Mucosa of stomach (tissue), 1 donor: ENCODE results near the gene FAM163A.
A peak's percentile ranks its signal among the peaks of the same experiment; 100 is the strongest.
"Not testable (repeated sequence)": the region's sequence is repeated elsewhere in the genome, so short reads cannot be mapped to it uniquely, and the experiment has no call there.

Source experiments
- H3K27me3 ChIP-seq: one replicate; pipeline ENCODE4 v1.7.0; 2013; ENCODE audit warnings: mild to moderate bottlenecking, low read length; ENCODE audit not compliant: control insufficient read depth, insufficient read depth
- H3K36me3 ChIP-seq: one replicate; pipeline ENCODE4 v1.7.0; 2013; ENCODE audit warnings: low read length; ENCODE audit not compliant: control insufficient read depth, insufficient read depth
- H3K4me1 ChIP-seq: one replicate; pipeline ENCODE4 v1.7.0; 2013; ENCODE audit warnings: mild to moderate bottlenecking, low read length; ENCODE audit not compliant: control insufficient read depth, insufficient read depth
- H3K4me3 ChIP-seq: one replicate; pipeline ENCODE4 v1.7.0; 2013; ENCODE audit warnings: low read length
- H3K9ac ChIP-seq: one replicate; pipeline ENCODE4 v1.7.0; 2013; ENCODE audit warnings: mild to moderate bottlenecking, low read length, moderate library complexity
- H3K9me3 ChIP-seq: one replicate; pipeline ENCODE4 v1.7.0; 2013; ENCODE audit warnings: mild to moderate bottlenecking, low read length, moderate library complexity; ENCODE audit not compliant: control insufficient read depth
- donor health status: Pancreatic carcinoma.

FAM163A gene

DNA sequence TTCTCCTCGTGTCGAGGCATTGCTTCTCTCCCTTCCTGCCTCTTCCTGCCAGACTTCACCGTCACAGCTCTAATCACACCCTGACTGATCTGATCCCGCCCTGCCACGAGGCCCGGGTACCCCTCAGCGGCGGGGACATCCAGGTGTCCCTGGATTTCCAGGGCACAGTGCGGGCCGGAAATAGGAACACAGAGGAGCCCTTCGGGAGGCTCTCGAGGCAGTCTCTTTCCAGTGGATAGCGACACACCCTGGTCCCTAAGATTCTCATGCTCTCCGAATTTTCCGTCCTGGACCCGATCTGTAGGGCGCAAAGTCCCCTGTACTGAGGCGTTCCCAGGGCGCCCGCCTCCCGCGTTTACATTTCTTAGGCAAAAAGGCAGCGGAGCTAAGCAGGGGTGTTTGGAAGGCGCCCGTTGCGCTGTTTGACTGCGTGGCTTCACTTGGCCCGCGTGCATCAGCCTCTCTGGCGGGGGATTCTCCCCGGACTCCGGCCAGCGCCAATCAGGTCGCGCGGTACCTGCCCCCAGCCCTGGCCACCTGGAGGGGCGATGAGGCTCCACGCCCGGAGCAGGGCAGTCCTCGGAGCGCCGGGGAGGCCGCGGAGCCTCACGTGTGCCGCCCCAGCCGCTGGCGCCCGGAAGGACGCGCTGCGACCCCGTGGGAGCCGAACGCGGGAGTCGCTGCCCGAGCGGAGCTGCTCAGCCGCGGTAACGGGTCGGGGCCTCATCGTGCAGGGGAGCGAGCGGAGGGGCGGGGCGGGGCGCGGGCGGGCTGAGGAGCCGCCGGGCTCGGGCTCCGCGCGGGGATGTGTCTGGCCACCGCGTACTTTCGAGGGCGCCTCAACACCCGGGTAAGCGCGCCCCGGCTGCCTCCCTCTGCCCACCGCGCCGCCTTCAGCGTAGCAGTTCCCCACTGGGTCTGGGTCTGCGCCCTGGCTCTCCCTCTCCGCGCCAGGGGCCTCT lies at the start of gene FAM163A:
Gene FAM163A (plus strand): TSS at position 575 of the 962 bp plus-strand sequence. CDS start 69,807 bp downstream, outside the sequence.
- H3K4me1 ChIP-seq = peaks cover 9% of the 10 kb centered on the region
- H3K9ac ChIP-seq = no peak within 1 kb of the TSS
- no peaks in the 10 kb centered on the region for H3K36me3 ChIP-seq
- H3K4me3 ChIP-seq = no peak within 1 kb of the TSS
- peaks cover 60% of the 10 kb centered on the region for H3K27me3 ChIP-seq
- H3K9me3 ChIP-seq = no peaks in the 10 kb centered on the region

DNA sequence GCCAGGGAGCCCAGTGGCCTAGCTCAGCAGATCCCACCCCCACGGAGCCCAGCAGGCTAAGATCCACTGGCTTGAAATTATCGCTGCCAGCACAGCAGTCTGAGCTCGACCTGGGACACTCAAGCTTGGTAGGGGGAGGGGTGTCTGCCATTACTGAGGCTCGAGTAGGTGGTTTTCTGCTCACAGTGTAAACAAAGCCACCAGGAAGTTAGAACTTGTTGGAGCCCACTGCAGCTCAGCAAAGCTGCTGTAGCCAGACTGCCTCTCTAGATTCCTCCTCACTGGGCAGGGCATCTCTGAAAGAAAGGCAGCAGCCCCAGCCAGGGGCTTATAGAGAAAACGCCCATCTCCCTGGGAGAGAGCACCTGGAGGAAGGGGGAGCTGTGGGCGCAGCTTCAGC lies 48.6 kb upstream of the FAM163A start:
- not testable (repeated sequence) for H3K9me3 ChIP-seq, H3K4me1 ChIP-seq, H3K36me3 ChIP-seq, H3K4me3 ChIP-seq, H3K27me3 ChIP-seq, H3K9ac ChIP-seq

DNA sequence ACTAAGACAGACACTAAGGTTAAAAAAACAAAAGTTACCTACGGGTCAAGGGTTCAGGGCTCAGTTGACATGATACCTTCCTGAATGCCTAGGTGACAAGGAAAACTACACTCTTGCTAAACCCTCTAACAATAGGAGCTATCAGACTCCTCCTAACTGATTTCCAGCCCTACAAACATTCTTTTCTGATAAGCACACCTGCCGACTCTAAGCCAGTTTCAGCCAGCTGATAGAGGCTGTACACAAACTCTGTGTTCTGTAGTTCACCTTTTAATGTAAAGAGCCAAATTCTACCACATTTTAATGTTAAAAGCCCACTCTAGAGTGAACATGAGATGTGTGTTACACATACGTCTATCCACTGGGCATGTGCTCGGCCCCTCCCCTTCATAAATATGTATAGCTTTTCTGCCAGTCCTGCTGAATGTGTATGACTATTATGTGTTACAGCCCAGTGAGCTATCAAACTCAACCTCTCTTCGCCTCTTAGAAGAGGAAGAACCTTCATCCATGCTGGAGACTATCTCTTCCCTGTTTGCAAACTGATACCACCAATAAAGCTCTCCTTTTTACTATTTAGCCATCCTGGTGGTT lies 40.0 kb upstream of the FAM163A start:
- Histone ChIP-seq H3K4me3 (no peak overlapping the region), H3K27me3 (no peaks in the 10 kb centered on the region), H3K36me3 (no peaks in the 10 kb centered on the region), H3K4me1 (peaks cover 12% of the 10 kb centered on the region), H3K9me3 (no peaks in the 10 kb centered on the region), H3K9ac (peak overlapping the region; percentile 42)

DNA sequence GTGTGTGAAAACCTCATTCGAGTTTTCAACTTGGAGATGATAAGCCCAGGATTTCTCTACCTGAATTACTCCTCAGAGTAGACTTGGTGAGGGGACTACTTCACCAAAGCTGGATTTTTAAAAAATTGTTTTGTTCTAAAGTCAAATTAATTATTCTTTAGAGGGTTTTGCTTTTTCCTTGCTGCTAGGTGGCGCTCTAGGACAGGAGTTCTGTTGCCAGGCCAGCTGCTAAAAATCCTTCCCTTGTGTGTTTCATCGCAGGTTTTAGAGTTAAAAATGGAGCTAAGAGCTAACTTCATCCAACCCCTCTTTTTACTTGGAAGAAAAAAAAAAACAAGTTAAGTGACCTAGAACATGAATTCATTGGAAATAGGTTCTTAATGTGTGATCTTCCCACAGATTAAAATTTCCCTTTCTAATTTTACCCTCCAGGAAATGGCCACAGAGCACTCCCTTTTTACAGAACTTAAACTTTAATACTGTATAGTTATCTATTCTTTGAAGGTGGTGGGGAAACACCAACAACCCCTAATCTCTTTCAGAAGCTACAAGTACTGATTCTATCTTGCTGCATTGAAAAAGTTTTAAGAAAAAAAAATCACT lies 36.7 kb upstream of the FAM163A start:
- no peaks in the 10 kb centered on the region for H3K9me3 ChIP-seq
- no peak overlapping the region for H3K9ac ChIP-seq
- no peaks in the 10 kb centered on the region for H3K36me3 ChIP-seq
- no peak overlapping the region for H3K4me3 ChIP-seq
- H3K4me1 ChIP-seq = peaks cover 30% of the 10 kb centered on the region
- no peaks in the 10 kb centered on the region for H3K27me3 ChIP-seq

DNA sequence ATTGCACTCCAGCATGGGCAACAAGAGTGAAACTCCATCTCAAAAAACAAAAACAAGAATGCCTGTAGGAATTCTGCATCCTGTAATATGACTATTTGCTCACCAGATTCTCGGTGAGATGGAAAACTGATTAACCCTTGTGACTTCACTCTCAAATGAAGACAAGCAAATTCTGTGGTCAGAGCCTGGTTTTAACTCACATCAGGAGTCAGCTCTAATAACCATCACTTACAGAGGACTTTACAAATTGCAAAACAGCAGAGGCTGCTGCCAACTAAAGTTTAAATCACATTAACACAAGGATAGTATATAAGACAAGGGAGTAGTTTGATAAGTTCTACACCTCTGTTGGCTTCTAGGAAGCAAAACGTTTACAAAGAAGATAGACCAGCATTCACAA lies 35.7 kb upstream of the FAM163A start:
- Histone ChIP-seq H3K9me3 (no peaks in the 10 kb centered on the region), H3K4me3 (no peak overlapping the region), H3K27me3 (no peaks in the 10 kb centered on the region), H3K9ac (no peak overlapping the region), H3K4me1 (peaks cover 30% of the 10 kb centered on the region), H3K36me3 (no peaks in the 10 kb centered on the region)

DNA sequence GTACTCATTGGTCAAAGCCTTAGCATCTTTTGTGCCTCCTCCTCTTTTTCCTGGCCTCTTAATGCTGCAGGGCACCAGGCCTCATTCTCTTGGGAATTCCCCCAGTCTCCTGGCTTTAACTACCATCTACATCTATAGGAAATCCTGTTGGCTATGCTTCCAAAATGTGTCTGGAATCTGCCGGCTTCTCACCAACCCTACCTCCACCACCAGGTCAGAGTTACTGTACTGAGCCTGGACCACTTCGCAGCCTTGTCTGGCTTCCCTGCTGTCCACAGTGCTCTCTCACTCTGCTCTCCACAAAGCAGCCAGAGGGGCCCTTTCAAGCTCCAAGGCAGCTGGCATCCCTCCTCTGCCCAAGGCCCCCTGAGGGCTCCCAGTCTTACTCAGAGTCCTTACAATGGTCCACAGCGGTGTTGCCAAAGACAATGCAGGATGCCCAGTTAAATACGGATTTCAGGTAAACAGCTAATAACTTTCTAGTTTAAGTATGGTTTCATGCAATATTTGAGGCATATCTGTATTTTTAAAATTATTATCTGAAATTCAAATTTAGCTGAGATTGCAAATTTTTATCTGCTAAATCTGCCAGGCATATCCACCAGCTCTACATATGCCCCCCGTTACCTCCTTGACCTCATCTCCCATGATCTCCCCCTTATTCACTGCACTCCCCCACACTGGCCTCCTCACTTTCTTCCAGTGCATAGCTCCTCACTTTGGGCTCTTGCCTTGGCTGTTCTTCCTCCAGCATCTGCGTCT lies 34.5 kb upstream of the FAM163A start:
- Histone ChIP-seq H3K9me3 (no peaks in the 10 kb centered on the region), H3K4me1 (peaks cover 23% of the 10 kb centered on the region), H3K36me3 (no peaks in the 10 kb centered on the region), H3K4me3 (no peak overlapping the region), H3K27me3 (no peaks in the 10 kb centered on the region), H3K9ac (no peak overlapping the region)

DNA sequence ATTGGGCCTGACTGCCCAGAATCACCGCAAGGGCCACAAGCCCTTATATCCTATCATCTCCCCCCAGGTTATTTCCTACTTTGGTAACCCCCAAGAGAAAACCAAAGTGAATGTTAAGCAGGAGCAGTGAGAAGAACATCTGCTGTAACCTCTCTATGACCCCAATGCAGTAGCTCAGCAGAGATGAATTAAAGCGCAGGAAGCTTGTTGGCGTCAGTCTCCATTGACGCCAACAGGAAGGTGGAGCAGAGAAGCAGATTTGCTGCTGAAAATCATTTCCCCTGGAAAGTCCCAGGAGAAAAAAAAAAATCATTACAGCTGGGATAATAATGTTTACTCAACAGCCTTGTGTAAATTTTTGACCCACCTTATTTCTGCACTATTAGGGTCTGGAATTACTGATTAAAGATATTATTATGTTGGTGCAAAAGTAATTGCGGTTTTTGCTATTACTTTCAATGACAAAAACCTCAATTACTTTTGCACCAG lies 33.2 kb upstream of the FAM163A start:
- Histone ChIP-seq H3K36me3 (no peaks in the 10 kb centered on the region), H3K9ac (no peak overlapping the region), H3K27me3 (no peaks in the 10 kb centered on the region), H3K9me3 (no peaks in the 10 kb centered on the region), H3K4me3 (no peak overlapping the region), H3K4me1 (peaks cover 23% of the 10 kb centered on the region)

DNA sequence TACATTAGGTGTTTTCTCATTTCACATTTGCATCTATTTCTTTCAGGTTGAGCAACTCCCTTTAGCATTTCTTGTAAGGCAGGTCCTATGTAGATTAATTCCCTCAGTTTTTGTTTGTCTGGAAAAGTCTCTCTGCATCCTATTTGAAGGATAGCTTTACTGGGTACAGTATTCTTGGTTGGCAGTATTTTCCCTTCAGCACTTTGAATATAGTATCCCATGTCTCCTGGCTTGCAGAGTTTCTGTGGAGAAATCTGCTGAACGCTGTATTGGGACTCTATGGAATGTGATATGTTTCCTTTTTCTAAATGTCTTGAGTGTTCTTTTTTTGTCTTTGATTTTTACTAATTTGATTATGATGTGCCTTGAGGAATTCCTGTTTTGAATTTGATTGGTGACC lies 28.9 kb upstream of the FAM163A start:
- Histone ChIP-seq H3K9me3 (no peaks in the 10 kb centered on the region), H3K4me1 (peaks cover 15% of the 10 kb centered on the region), H3K36me3 (no peaks in the 10 kb centered on the region), H3K4me3 (no peak overlapping the region), H3K9ac (no peak overlapping the region), H3K27me3 (no peaks in the 10 kb centered on the region)

DNA sequence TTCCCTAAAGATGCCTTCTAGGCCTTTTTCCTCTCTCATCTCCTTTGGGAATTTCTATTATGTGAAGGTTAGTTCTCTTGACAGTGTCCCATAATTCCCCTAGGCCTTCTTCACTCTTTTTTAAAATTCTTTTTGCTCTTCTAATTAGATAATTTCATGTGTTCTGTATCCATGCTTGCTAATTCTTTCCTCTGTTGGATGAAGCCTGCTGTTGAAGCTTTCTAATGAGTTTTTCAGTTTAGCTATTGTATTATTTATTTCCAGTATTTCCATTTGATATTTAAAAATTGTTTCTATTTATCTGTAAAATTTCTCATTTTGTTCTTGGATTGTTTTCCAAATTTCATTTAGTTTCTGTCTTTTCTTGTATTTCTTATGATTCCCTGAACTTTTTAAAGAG lies 28.5 kb upstream of the FAM163A start:
- no peaks in the 10 kb centered on the region for H3K27me3 ChIP-seq
- H3K9me3 ChIP-seq = no peaks in the 10 kb centered on the region
- H3K4me1 ChIP-seq = peaks cover 10% of the 10 kb centered on the region
- H3K4me3 ChIP-seq = no peak overlapping the region
- no peak overlapping the region for H3K9ac ChIP-seq
- no peaks in the 10 kb centered on the region for H3K36me3 ChIP-seq

DNA sequence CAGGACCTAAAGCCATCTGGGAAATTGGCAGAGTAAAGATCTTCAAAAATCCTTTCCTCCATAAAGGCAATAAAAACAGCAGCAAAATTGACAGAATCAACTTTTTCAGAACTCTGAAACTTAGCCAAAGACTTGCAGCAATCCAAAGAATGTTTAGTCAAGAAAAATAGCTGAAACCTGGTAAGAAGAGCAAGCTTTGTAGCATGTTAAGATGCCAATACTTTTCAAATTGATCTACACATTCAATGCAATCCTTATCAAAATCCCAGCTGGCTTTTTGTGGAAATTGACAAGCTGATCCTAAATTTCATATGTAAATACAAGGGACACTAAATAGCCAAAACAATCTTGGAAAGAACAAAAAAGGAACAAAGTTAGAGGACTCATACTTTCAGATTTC lies 23.8 kb upstream of the FAM163A start:
- H3K9me3 ChIP-seq = no peaks in the 10 kb centered on the region
- no peak overlapping the region for H3K9ac ChIP-seq
- no peaks in the 10 kb centered on the region for H3K27me3 ChIP-seq
- H3K4me3 ChIP-seq = no peak overlapping the region
- H3K36me3 ChIP-seq = no peaks in the 10 kb centered on the region
- H3K4me1 ChIP-seq = no peaks in the 10 kb centered on the region

DNA sequence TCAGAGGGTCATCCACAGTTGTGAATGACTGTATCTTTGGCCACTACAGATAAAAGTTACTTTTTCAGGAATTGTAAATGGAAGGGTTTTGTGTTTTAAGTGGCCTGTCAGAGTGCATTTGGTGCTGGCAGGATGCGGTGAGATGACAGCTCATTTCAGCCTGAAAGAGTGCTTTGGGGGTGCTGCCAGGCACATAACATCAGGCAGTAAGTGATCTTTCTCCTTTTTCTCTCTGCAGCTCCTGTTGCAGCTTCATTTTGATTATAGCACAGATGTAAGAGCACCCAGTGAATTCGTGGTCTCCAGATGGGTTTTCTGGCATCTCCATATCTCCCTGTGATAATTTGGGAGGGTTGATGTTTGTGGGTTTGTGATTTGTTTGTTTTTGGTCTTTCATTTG lies 14.8 kb upstream of the FAM163A start:
- Histone ChIP-seq H3K4me1 (no peaks in the 10 kb centered on the region), H3K9ac (no peak overlapping the region), H3K27me3 (peaks cover 6% of the 10 kb centered on the region), H3K9me3 (no peaks in the 10 kb centered on the region), H3K4me3 (no peak overlapping the region), H3K36me3 (no peaks in the 10 kb centered on the region)
